OCI-LY1 (cell line): ENCODE data around the gene COMT.

Experiments
- CTCF ChIP-seq: fragments of 200-600 bp; sonication (generic), shearing (Covaris generic); IDR thresholded peaks from 2 replicates; pipeline ENCODE4 v1.5.1; 2017; ENCODE audit warnings: mild to moderate bottlenecking, antibody characterized with exemption, low read length, moderate library complexity, mixed read lengths
- EZH2 ChIP-seq: fragments of 200-600 bp; sonication (generic), shearing (Covaris generic); IDR thresholded peaks from 2 replicates; pipeline ENCODE4 v1.8.0; 2017; ENCODE audit warnings: borderline replicate concordance, mixed run types, mild to moderate bottlenecking, antibody characterized with exemption, low read length, moderate library complexity, mixed read lengths

GRCh38 chr22:19970031-19970478 lies 28.5 kb downstream of the COMT start:
- no peak for TF ChIP-seq CTCF
- no peak for TF ChIP-seq EZH2
